IMR-90 (cell line): ENCODE data around the gene SALL2. TPM values are rescaled to one million over a fixed set of nuclear protein-coding genes. Genes with fewer than 3 reads are reported as not detected.
A peak's percentile ranks its signal among the peaks of the same experiment; 100 is the strongest.

Experiments
- ATAC-seq: fragments of 200-7000 bp; cut with Tn5 transposase; 2 replicates; pipeline ENCODE4 v1.9.1; 2020; ENCODE audit warnings: low read depth, mild to moderate bottlenecking, moderate library complexity
- BruUV-seq: library from RNA; stranded (reverse); fragments of 400-500 nt; replicated peaks from 2 replicates; lab custom pipeline; 2021; lab: Mats Ljungman, UMichigan
- CTCF ChIA-PET: fragments of 300-600 bp; formaldehyde crosslinking; extraction: SDS; loops from one replicate; lab custom pipeline; 2021; ENCODE audit warnings: antibody characterized with exemption; lab: Yijun Ruan, JAX
- POLR2A ChIA-PET: fragments of 300-600 bp; sonication (Branson Sonifier 250); formaldehyde crosslinking; loops from one replicate; lab custom pipeline; 2022; ENCODE audit warnings: antibody characterized with exemption; ENCODE audit not compliant: unreplicated experiment; lab: Charles Lee
- DNase-seq: peaks from one replicate; pipeline ENCODE4 v3.0.0; 2013
- H2AFZ ChIP-seq: replicated peaks from 2 replicates; pipeline ENCODE3; 2013; ENCODE audit warnings: low read length, mild to moderate bottlenecking; ENCODE audit not compliant: poor library complexity
- H2AK5ac ChIP-seq: 2 replicates; pipeline ENCODE4 v1.6.1; 2013; ENCODE audit warnings: low read depth, low read length, inconsistent platforms
- H2AK9ac ChIP-seq: replicated peaks from 2 replicates; pipeline ENCODE3; 2013; ENCODE audit warnings: mild to moderate bottlenecking, low read depth, low read length, moderate library complexity; ENCODE audit not compliant: poor library complexity
- H2BK120ac ChIP-seq: 2 replicates; pipeline ENCODE4 v1.6.1; 2013; ENCODE audit warnings: low read depth, low read length, inconsistent platforms
- H2BK15ac ChIP-seq: 3 replicates; pipeline ENCODE4 v1.6.1; 2013; ENCODE audit warnings: low read depth, low read length, inconsistent platforms
- H2BK20ac ChIP-seq: 2 replicates; pipeline ENCODE4 v1.6.1; 2013; ENCODE audit warnings: low read depth, mild to moderate bottlenecking, inconsistent platforms, low read length, moderate library complexity
- H2BK5ac ChIP-seq: 2 replicates; pipeline ENCODE4 v1.6.1; 2013; ENCODE audit warnings: mild to moderate bottlenecking, low read depth, low read length, inconsistent platforms; ENCODE audit not compliant: poor library complexity, severe bottlenecking
- H3K14ac ChIP-seq: replicated peaks from 2 replicates; pipeline ENCODE4 v1.6.1; 2013; ENCODE audit warnings: low read depth, low read length, inconsistent platforms
- H3K18ac ChIP-seq: 2 replicates; pipeline ENCODE4 v1.6.1; 2013; ENCODE audit warnings: low read depth, low read length, control low read depth
- H3K23ac ChIP-seq: 2 replicates; pipeline ENCODE4 v1.6.1; 2013; ENCODE audit warnings: low read depth, low read length, inconsistent platforms
- H3K27ac ChIP-seq: 2 replicates; pipeline ENCODE4 v1.5.1; 2013; ENCODE audit warnings: mild to moderate bottlenecking, control low read depth, low read length; ENCODE audit not compliant: insufficient read depth
- H3K27me3 ChIP-seq: 2 replicates; pipeline ENCODE4 v1.6.1; 2013; ENCODE audit warnings: low read length; ENCODE audit not compliant: control insufficient read depth, insufficient read depth
- H3K36me3 ChIP-seq: 2 replicates; pipeline ENCODE4 v1.6.1; 2013; ENCODE audit warnings: low read length, mixed read lengths; ENCODE audit not compliant: control insufficient read depth, insufficient read depth
- H3K4ac ChIP-seq: 2 replicates; pipeline ENCODE4 v1.6.1; 2013; ENCODE audit warnings: low read depth, low read length, inconsistent platforms
- H3K4me1 ChIP-seq: 2 replicates; pipeline ENCODE4 v1.6.1; 2013; ENCODE audit warnings: low read length, mixed read lengths; ENCODE audit not compliant: control insufficient read depth, insufficient read depth
- H3K4me2 ChIP-seq: 2 replicates; pipeline ENCODE4 v1.6.1; 2013; ENCODE audit warnings: low read depth, mild to moderate bottlenecking, control low read depth, low read length, moderate library complexity
- H3K4me3 ChIP-seq: 2 replicates; pipeline ENCODE4 v1.5.1; 2013; ENCODE audit warnings: low read depth, mild to moderate bottlenecking, control low read depth, low read length, moderate library complexity; ENCODE audit not compliant: insufficient read depth
- H3K56ac ChIP-seq: 2 replicates; pipeline ENCODE4 v1.6.1; 2013; ENCODE audit warnings: low read length, inconsistent platforms; ENCODE audit not compliant: insufficient read depth; ENCODE audit errors: extremely low read depth
- H3K79me1 ChIP-seq, 2 experiments: 2 replicates each; pipeline ENCODE4 v1.6.1; 2013; ENCODE audit warnings: low read length in 2 of 2, inconsistent platforms in 1 of 2, low read depth in 1 of 2
- H3K9ac ChIP-seq: 2 replicates; pipeline ENCODE4 v1.6.1; 2013; ENCODE audit warnings: low read depth, low read length, control low read depth
- H3K9me1 ChIP-seq: 2 replicates; pipeline ENCODE4 v1.6.1; 2013; ENCODE audit warnings: low read length, inconsistent platforms; ENCODE audit not compliant: insufficient read depth
- H3K9me3 ChIP-seq: 2 replicates; pipeline ENCODE4 v1.6.1; 2013; ENCODE audit warnings: low read length; ENCODE audit not compliant: control insufficient read depth, insufficient read depth
- H4K20me1 ChIP-seq: 2 replicates; pipeline ENCODE4 v1.6.1; 2013; ENCODE audit warnings: low read length, inconsistent platforms; ENCODE audit not compliant: insufficient read depth
- H4K5ac ChIP-seq: 2 replicates; pipeline ENCODE4 v1.6.1; 2013; ENCODE audit warnings: mild to moderate bottlenecking, low read depth, low read length, control low read depth
- H4K8ac ChIP-seq, 2 experiments: 2 replicates each; pipeline ENCODE4 v1.6.1; 2013; ENCODE audit warnings: low read depth in 2 of 2, low read length in 2 of 2, control low read depth in 1 of 2, inconsistent platforms in 1 of 2
- H4K91ac ChIP-seq: 2 replicates; pipeline ENCODE4 v1.6.1; 2013; ENCODE audit warnings: low read depth, low read length, inconsistent platforms; ENCODE audit not compliant: insufficient read depth
- CHD1 ChIP-seq: IDR thresholded peaks from 2 replicates; pipeline ENCODE4 v1.6.1; 2012; ENCODE audit warnings: low read depth, low read length, improper control_type of control experiment
- MAFK ChIP-seq: IDR thresholded peaks from 2 replicates; pipeline ENCODE4 v1.6.1; 2012; ENCODE audit warnings: low read depth, low read length, improper control_type of control experiment
- MAZ ChIP-seq: IDR thresholded peaks from 2 replicates; pipeline ENCODE4 v1.6.1; 2012; ENCODE audit warnings: low read depth, mild to moderate bottlenecking, low read length, improper control_type of control experiment, moderate library complexity, borderline replicate concordance
- MXI1 ChIP-seq: IDR thresholded peaks from 2 replicates; pipeline ENCODE4 v1.6.1; 2012; ENCODE audit warnings: low read depth, mild to moderate bottlenecking, low read length, moderate library complexity, borderline replicate concordance
- NFE2L2 ChIP-seq: fragments of 150-350 bp; IDR thresholded peaks from 2 replicates; pipeline ENCODE4 v1.6.1; 2016; ENCODE audit warnings: low read depth, mild to moderate bottlenecking, low read length
- POLR2A ChIP-seq: IDR thresholded peaks from 2 replicates; pipeline ENCODE4 v1.6.1; 2012; ENCODE audit warnings: mild to moderate bottlenecking, low read depth, low read length
- RAD21 ChIP-seq: IDR thresholded peaks from 2 replicates; pipeline ENCODE4 v1.6.1; 2012; ENCODE audit warnings: low read length, improper control_type of control experiment
- RCOR1 ChIP-seq: IDR thresholded peaks from 2 replicates; pipeline ENCODE4 v1.6.1; 2012; ENCODE audit warnings: mild to moderate bottlenecking, low read length, improper control_type of control experiment; ENCODE audit not compliant: insufficient replicate concordance
- RFX5 ChIP-seq: IDR thresholded peaks from 2 replicates; pipeline ENCODE4 v1.8.0; 2012; ENCODE audit warnings: low read depth, mild to moderate bottlenecking, low read length, moderate library complexity
- SMC3 ChIP-seq: fragments of 150-350 bp; IDR thresholded peaks from 2 replicates; pipeline ENCODE4 v1.6.1; 2016; ENCODE audit warnings: low read depth, mild to moderate bottlenecking, antibody characterized with exemption, low read length, moderate library complexity
- USF2 ChIP-seq: fragments of 150-350 bp; IDR thresholded peaks from 2 replicates; pipeline ENCODE4 v1.6.1; 2017; ENCODE audit warnings: mild to moderate bottlenecking, antibody characterized with exemption, low read length, low read depth
- WGBS, 2 experiments: methylation state at CpG; one replicate each; pipeline versions ENCODE4 v1.1.5 to v1.1.7; 2013; ENCODE audit warnings: missing lambda C conversion rate in 2 of 2; ENCODE audit not compliant: insufficient read length in 1 of 2; ENCODE audit errors: extremely low coverage in 2 of 2; 5-methylcytosine and 5-hydroxymethylcytosine counted together
- dilution Hi-C: fragments of 300-500 bp; cut with HindIII; formaldehyde crosslinking; loops from one replicate; pipeline ENCODE4 v1.14.3; 2018; ENCODE audit warnings: low sequenced_read_pairs; ENCODE audit not compliant: unreplicated experiment
- in situ Hi-C: fragments of 300-500 bp; cut with MboI; formaldehyde crosslinking; loops from 3 replicates; pipeline ENCODE4 v1.14.3; 2019; ENCODE audit warnings: low sequenced_read_pairs, inconsistent platforms, mixed read lengths
- intact Hi-C: fragments of 100-400 bp; cut with micrococcal nuclease; formaldehyde crosslinking; loops from 2 replicates; pipeline ENCODE4 v1.10.0; 2022
- polyA plus RNA-seq, 3 experiments: library from polyadenylated mRNA; depleted of rRNA; stranded (reverse); fragments of >200 nt; gene quantifications; 2 replicates each; pipeline ENCODE4 v1.2.3, GENCODE V29; 2012; ENCODE audit warnings: low replicate concordance in 1 of 3
- total RNA-seq: library from RNA; depleted of rRNA; stranded (reverse); fragments of >200 nt; gene quantifications from 2 replicates; pipeline ENCODE4 v1.2.3, GENCODE V29; 2012
- TF ChIP-seq, protein P1 (sequence below): conservative IDR thresholded peaks from 2 replicates; pipeline ENCODE4 v1.5.1; 2012; ENCODE audit warnings: mild to moderate bottlenecking, low read depth, low read length, improper control_type of control experiment
- TF ChIP-seq, protein P2 (sequence below): fragments of 150-350 bp; IDR thresholded peaks from 2 replicates; pipeline ENCODE4 v1.6.1; 2016; ENCODE audit warnings: low read depth, mild to moderate bottlenecking, low read length, moderate library complexity, borderline replicate concordance

The SALL2 gene
- total and polyA plus RNA-seq, 2 of the 4 experiments (the other 2 are of a cell fraction) = 2.9 to 10.1 TPM

- WGBS, 2 experiments = no CpG with 5 or more reads among the region's 6 CpGs
- dilution Hi-C loops = no loop called here
Measured at GRCh38 chr14:21509432-21510143, 16.6 kb downstream of the SALL2 start.

More at GRCh38 chr14:21509432-21510143, 16.6 kb downstream of the SALL2 start:
- intact Hi-C loops = loop anchor here (1.0 to 5.0 kb wide), 2 partner anchors 8 to 48 kb away; no protein-coding TSS in a partner anchor
- peaks cover 10 to 37% of the 10 kb centered on the region in 2 experiments for H3K79me1 ChIP-seq
- H3K4ac ChIP-seq = no peak overlapping the region
- no peaks in the 10 kb centered on the region for H3K9me3 ChIP-seq
- no peak overlapping the region; the same call in 1 of the 2 replicates for H3K23ac ChIP-seq
- ChIA-PET POLR2A (no interaction called here), CTCF (no interaction called here)
- no peak overlapping the region for H3K18ac ChIP-seq
- no peak overlapping the region for H3K9ac ChIP-seq
- H3K27me3 ChIP-seq = no peaks in the 10 kb centered on the region
- H4K5ac ChIP-seq = no peak overlapping the region
- H2AK5ac ChIP-seq = no peak overlapping the region
- DNase-seq (no peak), ATAC-seq (no peak)
- no peak overlapping the region for H2BK5ac ChIP-seq
- H3K14ac ChIP-seq = no peak overlapping the region
- H4K8ac ChIP-seq = no peak overlapping the region
- no peak overlapping the region for H3K27ac ChIP-seq
- no peaks in the 10 kb centered on the region for H3K4me1 ChIP-seq
- no peaks in the 10 kb centered on the region for H4K20me1 ChIP-seq
- in situ Hi-C loops = no loop called here
- H2BK120ac ChIP-seq = no peak overlapping the region
- BruUV-seq = no TSS peak
- H2BK20ac ChIP-seq = no peak overlapping the region
- no peak overlapping the region for H2BK15ac ChIP-seq
- H4K91ac ChIP-seq = no peak overlapping the region
- H2AK9ac ChIP-seq = no peak overlapping the region
- H3K36me3 ChIP-seq = peaks cover 3% of the 10 kb centered on the region
- peak overlapping the region; percentile 94 for H3K4me2 ChIP-seq
- H3K56ac ChIP-seq = no peak overlapping the region
- no peak overlapping the region for H2AFZ ChIP-seq
- H3K4me3 ChIP-seq = no peak overlapping the region; the same call in 1 of the 2 replicates
- no peak for TF ChIP-seq MXI1
- no peak for TF ChIP-seq NFE2L2
- TF ChIP-seq CHD1 = no peak
- no peak for TF ChIP-seq SMC3
- TF ChIP-seq MAZ = no peak
- TF ChIP-seq USF2 = no peak
- no peak for TF ChIP-seq RFX5
- TF ChIP-seq, protein P1, sequence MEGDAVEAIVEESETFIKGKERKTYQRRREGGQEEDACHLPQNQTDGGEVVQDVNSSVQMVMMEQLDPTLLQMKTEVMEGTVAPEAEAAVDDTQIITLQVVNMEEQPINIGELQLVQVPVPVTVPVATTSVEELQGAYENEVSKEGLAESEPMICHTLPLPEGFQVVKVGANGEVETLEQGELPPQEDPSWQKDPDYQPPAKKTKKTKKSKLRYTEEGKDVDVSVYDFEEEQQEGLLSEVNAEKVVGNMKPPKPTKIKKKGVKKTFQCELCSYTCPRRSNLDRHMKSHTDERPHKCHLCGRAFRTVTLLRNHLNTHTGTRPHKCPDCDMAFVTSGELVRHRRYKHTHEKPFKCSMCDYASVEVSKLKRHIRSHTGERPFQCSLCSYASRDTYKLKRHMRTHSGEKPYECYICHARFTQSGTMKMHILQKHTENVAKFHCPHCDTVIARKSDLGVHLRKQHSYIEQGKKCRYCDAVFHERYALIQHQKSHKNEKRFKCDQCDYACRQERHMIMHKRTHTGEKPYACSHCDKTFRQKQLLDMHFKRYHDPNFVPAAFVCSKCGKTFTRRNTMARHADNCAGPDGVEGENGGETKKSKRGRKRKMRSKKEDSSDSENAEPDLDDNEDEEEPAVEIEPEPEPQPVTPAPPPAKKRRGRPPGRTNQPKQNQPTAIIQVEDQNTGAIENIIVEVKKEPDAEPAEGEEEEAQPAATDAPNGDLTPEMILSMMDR = no peak
- no peak for TF ChIP-seq RAD21
- TF ChIP-seq POLR2A = no peak
- no peak for TF ChIP-seq MAFK
- TF ChIP-seq, protein P2, sequence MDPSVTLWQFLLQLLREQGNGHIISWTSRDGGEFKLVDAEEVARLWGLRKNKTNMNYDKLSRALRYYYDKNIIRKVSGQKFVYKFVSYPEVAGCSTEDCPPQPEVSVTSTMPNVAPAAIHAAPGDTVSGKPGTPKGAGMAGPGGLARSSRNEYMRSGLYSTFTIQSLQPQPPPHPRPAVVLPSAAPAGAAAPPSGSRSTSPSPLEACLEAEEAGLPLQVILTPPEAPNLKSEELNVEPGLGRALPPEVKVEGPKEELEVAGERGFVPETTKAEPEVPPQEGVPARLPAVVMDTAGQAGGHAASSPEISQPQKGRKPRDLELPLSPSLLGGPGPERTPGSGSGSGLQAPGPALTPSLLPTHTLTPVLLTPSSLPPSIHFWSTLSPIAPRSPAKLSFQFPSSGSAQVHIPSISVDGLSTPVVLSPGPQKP = no peak
- no peak for TF ChIP-seq RCOR1
- H3K9me1 ChIP-seq = no peaks in the 10 kb centered on the region; the same call in 1 of the 2 replicates
